HG02798 (cell line): ENCODE measurements around the gene PPFIA1.
"Not testable (repeated sequence)": the region's sequence is repeated elsewhere in the genome, so short reads cannot be mapped to it uniquely, and the experiment has no call there.

ENCODE experiments used
- ATAC-seq: cut with Tn5 transposase; IDR thresholded peaks from one replicate; pipeline ENCODE4 v1.9.1; 2021; ENCODE audit warnings: mild to moderate bottlenecking; ENCODE audit not compliant: unreplicated experiment, poor library complexity

The PPFIA1 gene

GRCh38 chr11:70381872-70382861, 111.7 kb downstream of the PPFIA1 start:
- no peak for ATAC-seq

- ATAC-seq: no peak
Observed at GRCh38 chr11:70383664-70384565, 113.4 kb downstream of the PPFIA1 start.

- no peak for ATAC-seq
Observed at GRCh38 chr11:70384566-70385152, 114.2 kb downstream of the PPFIA1 start.

GRCh38 chr11:70387564-70387963, 117.1 kb downstream of the PPFIA1 start:
- no peak for ATAC-seq

DNA sequence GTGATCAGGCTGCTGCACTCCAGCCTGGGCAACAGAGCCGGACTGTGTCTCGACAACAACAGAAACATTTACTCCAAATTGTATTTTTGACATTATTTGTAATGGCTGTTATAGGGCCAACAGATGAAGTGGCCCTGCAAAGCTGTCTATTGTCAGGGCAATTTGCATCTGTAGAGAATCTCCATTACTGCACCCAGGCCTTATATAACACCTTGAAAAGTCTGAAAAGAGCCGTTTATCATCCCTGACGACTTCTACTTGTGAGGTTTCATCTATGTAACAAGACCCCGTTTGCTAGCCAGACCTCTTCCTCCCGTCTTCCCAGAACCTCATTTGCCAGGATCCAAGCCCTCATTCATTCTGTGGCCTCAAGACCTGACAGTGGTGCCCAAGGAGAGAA, 118.7 kb downstream of the PPFIA1 start:
- ATAC-seq: no peak

DNA sequence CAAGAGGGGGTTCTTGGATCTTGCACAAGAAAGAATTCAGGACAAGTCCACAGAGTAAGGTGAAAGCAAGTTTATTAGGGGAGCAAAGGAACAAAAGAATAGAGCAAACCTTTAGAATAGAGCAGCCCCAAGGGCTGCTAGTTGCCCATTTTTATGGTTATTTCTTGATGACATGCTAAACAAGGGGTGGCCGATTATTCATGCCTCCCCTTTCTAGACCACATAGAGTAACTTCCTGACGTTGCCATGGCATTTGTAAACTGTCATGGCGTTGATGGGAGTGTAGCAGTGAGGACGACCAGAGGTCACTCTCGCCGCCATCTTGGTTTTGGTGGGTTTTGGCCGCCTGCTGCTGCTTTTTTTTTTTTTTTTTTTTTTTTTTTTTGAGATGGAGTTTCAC, 120.4 kb downstream of the PPFIA1 start:
- not testable (repeated sequence) for ATAC-seq

DNA sequence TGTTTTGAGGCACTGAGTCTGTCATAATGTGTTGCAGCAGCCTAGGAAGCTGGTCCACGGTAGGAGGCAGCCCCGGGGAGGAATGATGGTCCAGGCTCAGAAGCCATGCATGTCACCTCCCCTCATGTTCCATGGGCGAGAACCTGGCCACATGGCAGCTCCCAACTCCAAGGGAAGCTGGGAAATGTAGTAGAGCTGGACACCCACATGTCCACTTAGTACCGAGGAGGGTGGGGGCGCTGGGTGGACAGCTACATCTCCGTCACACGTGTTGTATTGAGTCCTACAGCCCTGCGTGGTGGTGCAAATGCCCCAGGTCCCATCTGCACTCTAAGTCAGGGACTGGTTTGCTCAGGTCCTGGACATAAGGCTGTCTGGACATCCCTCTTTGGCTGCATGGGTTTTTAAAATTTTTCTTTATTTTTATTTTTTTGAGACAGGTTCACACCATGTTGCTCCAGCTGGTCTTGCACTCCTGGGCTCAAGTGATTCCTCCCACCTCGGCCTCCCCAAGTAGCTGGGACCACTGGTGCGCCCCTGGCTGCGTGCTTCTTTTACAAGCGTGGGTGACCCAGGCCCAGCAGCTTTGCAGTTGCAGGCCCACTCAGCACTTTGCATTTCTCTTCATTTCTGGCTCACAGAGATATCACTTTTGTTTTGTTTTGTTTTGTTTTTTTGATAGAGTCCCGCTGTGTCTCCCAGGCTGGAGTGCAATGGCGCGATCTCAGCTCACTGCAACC, 123.9 kb downstream of the PPFIA1 start:
- ATAC-seq: no peak

DNA sequence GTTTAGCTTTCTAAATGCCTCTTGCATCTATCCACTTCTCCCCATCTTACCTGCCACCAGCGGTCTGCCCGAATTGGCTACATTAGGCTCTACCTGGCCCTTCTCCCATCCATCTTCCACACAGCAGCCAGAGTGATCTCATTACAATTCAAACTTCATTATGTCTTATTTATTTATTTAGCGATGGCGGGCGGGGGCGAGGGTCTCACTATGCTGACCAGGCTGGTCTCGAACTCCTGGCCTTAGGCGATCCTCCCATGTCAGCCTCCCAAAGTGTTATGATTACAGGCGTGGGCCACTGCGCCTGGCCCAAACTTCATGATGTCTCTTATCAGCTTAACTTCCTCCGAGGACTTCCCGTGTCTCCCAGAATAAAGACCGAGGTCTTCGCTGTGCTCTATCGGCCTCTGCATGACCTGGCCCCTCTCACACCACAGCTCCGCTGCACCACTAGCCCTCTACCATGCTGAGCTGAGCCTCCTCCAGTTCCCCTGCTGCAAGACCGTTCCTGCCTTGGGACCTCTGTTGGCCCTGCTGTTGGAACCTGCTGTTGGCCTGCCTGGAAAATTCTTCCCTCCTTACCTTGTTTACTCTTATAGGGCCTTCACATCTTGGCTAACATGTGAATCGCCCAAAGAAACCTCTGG, 127.0 kb downstream of the PPFIA1 start:
- ATAC-seq: no peak

GRCh38 chr11:70397983-70398833, 127.7 kb downstream of the PPFIA1 start, which contains the start of gene CTTN:
Gene CTTN (plus strand): TSS chr11:70398529. CDS start chr11:70407298, 8,769 bp downstream.
- ATAC-seq: peak; percentile 61

GRCh38 chr11:70398834-70399680, 128.6 kb downstream of the PPFIA1 start:
- ATAC-seq: no peak

- ATAC-seq: no peak
Observed at GRCh38 chr11:70399681-70400112, 129.2 kb downstream of the PPFIA1 start.

DNA sequence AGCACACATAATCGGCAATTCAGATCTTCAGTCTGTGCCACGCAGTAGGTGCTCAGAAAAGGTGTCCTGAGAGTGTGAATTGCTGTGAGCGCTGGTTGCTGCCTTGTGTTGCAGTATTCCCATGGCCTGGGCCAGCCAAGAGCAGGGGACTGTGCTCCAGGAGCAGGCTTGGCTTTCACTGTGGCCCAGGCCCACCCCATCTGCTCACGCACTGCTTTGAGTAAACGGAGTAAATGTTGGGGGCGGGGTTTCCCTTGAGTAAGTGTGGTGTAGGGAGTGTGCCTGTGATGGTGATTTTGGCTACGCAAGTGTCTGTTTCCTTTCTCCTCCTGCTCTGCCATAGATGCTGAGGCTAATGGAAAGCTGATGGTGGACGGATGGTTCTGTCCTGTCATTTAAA, 130.2 kb downstream of the PPFIA1 start:
- ATAC-seq: no peak

GRCh38 chr11:70402016-70402415, 131.5 kb downstream of the PPFIA1 start:
- no peak for ATAC-seq

- no peak for ATAC-seq
Observed at GRCh38 chr11:70402685-70403084, 132.2 kb downstream of the PPFIA1 start.

- ATAC-seq: no peak
Observed at GRCh38 chr11:70404244-70404643, 133.8 kb downstream of the PPFIA1 start.

DNA sequence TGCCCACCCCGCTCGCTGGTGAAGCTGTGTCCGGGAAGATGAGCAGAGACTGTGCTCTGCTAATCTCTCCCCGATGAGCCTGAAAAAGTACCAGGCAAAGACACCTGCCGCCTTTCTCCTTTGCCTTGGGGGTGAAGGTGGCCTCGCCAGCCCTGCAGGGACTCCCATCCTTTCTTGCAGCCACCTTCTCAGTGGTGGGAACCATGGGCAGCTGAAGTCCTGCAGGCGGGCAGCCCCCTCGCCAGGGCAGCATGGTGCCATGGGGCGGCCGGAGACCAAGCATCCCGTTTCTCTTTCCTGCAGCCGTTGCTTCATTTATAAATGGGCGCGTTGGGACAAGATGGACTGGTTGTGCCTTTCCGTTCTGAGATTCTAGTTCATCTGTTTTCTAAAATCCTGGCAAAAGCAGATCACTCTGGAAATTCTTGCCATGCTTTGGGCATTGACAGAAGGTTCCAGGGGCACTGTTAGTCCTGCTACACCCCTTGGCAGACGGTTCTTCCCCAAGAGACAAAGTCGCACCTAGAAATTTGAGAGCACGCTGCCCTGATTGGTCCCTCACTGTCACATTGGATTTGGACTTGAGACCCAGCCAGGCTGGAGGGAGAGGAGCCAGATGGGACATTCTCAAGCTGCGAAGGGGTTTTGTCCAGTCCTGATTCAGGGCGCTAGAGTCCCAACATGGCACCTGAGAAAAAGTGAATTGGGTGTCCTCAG, 135.3 kb downstream of the PPFIA1 start:
- no peak for ATAC-seq

GRCh38 chr11:70407121-70407520, 136.6 kb downstream of the PPFIA1 start:
- no peak for ATAC-seq
